Iris pigment epithelial cell (primary cell): ENCODE results near the gene ELAC1.
"Not testable (repeated sequence)": the region's sequence is repeated elsewhere in the genome, so short reads cannot be mapped to it uniquely, and the experiment has no call there.

Experiments
- DNase-seq: peaks from one replicate; pipeline ENCODE4 v3.0.0-alpha.2; 2011; ENCODE audit warnings: low read depth

ELAC1 gene, protein sequence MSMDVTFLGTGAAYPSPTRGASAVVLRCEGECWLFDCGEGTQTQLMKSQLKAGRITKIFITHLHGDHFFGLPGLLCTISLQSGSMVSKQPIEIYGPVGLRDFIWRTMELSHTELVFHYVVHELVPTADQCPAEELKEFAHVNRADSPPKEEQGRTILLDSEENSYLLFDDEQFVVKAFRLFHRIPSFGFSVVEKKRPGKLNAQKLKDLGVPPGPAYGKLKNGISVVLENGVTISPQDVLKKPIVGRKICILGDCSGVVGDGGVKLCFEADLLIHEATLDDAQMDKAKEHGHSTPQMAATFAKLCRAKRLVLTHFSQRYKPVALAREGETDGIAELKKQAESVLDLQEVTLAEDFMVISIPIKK

DNA sequence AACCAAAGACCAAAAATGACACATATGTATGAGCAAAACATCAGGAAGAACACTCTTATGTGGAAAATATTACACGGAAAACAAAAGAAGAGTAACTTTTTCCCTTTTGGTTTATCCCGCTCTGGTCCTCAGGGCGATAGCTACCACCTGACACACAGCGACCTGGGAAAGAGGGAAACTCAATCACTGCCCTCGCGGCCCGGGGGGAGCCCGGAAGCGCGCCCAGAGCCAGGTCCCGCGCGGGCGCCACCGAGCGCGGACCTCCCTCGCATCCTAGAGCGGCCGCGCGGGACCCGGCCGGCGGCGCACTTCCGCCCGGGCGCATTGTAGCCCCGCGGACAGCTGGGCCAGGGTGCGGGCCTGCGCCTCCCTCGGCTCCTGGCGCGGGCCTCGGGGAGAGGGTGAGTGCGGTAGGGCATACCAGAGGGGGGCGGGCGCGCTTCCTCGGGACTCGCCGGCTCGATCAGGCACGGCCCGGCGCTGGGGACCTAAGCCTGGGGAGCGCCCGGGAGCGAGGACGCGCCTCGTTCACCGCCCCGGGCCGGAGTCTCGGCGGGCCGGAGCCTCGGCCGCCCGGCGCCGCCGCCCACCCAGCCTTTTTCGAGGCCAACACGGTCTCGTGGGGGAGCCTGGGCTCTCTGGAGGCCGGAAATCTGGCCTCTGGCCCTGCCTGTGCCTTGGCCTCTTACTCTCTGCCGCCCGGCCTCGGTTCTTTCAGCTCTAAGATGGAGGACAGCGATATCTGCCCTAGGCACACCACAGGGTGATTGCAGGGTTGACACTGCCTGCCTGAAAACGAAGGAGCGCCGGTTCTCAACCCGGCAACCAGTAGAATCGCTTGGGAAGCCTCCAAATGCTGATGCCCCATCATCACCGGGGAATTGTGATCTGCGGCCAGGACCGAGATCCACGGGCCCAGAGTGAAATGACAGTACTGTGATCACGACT is at the start of gene ELAC1:
TSS of gene ELAC1 (plus strand) at position 327 of the 948 bp plus-strand sequence. CDS start 6,365 bp downstream, outside the sequence.
- peak; percentile 80 for DNase-seq

DNA sequence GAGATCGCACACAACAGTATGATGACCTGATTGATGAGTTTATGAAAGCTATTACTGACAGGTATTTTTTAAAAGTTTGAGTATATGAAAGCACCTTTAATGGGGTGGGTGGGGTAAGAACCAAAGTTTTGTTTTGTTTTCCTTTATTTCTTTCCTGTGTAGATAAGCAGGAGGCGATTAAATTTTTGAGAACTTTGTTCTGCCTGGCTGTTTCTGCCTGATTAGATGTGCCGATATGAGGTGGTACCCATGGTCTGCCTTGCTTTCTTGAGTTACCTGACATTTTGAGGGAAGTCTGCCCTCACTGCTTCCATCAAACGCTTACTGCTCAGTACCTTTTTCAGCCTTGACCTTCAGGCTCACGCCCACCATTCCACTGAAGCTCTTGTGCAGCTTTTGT is 49.7 kb upstream of the ELAC1 start:
- DNase-seq, result no peak

DNA sequence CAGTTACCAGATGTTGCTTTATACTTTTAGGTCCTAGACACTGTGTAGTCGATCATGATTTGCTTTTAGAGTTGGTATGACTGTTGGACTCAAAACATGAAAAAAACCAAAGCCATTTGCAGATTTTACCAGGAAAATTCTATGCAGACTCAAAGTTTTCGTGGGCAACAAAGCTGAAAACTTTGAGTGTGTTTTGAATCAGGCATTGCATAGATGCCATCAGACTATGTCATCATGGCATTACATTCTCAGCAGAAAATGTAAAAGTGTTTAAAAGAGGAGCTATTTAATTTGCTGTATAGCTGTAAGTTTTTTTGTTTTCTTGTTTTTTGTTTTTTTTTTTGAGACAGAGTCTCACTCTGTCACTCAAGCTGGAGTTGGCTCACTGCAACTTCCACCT is 43.5 kb upstream of the ELAC1 start:
- peak; percentile 45 for DNase-seq

DNA sequence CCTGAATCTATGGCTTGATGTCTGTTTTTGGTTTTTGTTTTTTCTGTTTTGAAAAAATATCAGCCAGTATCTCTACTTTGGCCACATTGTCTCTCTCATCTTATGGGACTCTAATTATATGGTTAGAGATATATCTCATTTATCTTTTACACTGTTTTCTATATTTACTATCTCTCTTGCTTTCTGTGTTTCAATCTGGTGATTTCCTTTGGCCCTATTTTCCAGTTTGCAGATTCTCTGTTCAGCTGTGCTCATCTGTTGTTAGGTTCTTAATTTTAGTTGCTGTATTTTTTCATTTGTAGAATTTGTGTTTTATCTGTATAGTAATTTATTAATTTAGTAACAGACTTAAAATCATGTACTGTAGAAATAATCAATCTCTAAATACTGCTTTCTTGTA is 41.3 kb upstream of the ELAC1 start:
- DNase-seq, result no peak

DNA sequence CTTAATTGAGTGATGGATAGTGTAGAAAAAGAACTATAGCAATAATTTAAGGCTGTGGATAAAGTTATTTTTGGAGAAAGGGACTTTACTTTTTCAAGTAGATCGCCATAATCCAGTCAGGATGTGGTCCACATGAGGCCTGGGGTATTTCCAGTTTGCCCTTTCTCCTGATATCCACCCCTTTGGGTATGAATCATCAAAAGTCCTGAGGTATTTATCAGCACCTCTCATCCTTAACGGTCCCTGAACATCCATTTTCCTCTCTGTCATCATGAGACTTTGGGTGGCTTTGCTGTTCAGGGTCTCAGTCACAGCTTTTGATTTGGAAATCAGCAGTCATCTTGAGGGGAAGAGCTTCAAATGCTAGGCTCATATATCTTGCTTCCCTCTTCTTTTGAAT is 39.3 kb upstream of the ELAC1 start:
- DNase-seq, result peak; percentile 48

DNA sequence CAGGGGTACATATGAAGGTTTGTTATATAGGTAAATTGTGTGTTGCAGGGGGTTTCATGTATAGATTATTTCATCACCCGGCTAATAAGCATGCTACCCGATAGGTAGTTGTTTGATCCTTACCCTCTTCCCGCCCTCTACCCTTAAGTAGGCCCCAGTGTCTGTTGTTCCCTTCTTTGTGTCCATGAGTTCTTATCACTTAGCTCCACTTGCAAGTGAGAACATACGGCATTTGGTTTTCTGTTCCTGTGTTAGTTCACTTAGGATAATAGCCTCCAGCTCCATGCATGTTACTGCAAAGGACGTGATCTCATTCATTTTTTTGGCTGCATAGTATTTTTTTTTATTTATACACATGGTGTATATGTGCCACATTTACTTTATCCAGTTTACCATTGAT is 34.2 kb upstream of the ELAC1 start:
- DNase-seq, result no peak

DNA sequence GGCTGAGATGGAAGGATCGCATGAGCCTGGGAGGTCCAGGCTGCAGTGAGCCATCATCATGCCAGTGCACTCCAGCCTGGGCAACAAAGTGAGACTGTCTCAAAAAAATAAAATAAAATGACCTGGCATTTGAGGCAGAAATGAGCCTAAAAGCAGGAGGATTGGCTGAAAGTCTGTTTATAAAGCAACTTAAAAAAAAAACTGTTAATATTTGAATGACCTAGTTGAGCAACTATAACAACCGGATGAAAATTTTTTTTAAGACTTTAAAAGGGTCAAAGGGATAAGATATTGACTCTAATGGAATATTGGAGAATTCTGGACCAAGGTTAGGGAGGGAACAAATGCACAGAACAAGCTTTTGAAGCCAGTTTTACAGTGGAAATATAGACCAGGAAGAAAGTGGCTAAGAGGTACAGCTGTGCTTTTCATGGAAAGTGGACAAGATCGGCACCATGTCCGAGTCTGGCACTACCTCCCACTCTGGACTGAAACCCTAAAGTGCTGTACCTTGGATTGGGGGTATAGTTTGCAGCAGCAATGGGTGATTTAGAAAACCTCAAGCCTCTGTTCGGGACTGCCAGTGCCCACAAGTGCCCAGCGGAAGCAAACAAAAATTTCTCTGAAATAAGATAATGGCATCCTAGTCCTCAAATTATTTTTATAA is 33.2 kb upstream of the ELAC1 start:
- no peak for DNase-seq

DNA sequence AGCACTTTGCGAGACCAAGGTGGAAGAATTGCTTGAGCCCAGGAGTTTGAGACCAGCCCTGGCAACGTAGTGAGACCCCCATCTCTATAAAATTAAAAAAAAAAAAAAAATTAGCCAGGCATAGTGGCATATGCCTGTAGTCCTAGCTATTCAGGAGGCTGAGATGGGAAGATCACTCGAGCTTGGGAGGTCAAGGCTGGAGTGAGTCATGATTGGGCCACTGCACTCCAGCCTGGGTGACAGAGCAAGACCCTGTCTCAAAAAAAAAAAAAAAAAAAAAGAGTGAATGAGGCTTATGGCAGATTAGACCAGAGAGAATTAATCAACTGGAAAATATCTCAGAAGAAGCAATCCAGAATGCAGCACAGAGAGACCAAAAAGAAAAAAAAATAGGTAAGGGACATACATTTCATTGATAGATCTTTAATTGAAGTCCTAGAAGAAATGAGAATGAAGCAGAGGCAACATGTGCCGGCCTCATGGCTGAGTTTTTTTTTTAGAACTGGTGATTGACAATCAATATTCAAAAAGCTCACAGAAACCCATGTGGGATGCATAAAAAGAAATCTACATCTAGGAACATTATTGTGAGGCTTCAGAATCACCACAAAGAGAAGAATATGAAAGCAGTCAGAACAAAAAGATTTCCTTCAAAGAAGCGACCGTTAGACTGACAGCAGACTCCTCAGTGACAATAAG is 32.2 kb upstream of the ELAC1 start:
- no peak for DNase-seq

DNA sequence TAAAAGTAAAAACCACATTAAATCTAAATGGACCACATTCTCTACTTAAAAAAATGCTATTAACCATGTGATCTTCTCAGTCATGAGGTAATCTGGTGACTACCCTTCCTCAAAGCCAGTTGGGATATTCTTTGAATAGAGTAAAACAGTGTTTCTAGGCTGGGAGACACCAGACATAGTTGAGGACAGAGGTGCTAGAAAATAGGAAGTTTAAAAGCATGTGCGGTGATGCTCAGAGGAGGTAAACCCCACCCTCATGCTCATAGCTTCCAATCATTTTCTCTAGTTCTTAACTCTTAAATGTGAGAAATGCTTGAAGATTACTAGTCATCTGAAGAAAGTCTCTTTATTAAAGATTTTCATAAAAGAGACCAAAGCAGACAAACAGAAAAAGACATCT is 30.7 kb upstream of the ELAC1 start:
- DNase-seq, result no peak

DNA sequence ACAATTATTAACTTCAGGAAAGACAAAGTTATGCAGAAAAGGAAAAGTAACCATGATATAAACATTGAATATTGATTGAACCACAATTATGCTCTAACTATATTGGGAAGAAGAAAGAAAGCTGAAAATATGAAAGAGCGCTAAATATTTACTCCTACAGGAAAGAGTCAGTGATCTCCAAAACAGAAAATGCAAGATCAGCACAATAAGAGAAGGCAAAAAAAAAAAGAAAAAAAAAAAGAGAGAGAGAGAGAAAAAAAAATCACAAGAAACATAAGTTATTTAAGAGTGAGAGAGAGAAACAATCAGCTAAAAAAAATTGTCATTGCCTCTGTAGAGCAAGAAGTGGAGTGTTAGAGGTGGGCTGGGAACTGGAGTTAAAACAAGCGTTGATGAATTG is 28.9 kb upstream of the ELAC1 start:
- DNase-seq, result no peak

DNA sequence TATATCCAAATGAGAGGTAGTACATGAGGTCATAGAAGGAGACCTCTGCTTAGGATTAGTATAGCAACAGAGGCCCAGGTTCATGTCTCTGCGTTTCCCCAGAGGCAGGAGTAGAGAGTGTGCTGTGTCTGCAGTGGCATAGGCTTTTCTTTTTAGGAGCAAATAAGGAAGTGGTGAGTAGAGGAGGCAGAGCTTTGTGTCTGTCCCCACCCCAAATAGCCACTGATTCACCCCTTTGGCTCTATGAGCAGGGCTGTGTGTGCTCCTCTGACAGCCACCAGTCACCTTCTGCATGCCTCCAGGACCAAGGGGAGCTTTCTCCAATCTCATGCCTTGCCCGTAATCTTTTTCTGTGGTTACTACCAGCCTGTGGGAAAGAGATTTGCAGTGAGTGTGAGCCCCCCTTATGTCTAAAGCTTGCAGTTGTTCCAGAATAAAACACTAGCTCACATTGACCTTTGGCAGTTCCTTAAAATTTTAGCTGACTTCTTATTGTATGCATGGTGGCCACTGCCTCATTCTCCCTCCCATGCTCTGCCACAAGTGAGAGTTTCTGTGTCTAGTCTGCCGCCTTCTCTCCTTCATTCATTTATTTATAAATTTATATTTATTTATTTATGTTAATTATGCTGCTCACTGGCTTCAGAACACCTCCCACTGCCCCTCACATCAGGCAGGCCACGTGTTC is 23.5 kb upstream of the ELAC1 start:
- no peak for DNase-seq

DNA sequence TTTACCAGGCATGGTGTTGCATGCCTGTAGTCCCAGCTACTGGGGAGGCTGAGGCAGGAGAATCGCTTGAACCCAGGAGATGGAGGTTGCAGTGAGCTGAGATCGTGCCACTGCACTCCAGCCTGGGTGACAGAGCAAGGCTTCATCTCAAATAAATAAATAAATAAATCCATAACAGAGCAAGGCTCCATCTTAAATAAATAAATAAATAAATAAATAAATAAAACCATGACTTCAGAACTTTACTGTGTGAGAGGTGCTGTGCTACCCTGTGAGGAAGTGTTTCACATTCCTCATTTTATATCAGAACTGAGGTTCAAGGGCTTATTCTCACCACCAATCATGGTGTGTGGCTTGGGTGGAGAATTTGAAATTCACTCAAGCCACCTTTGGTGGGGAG is 21.9 kb upstream of the ELAC1 start:
- not testable (repeated sequence) for DNase-seq

DNA sequence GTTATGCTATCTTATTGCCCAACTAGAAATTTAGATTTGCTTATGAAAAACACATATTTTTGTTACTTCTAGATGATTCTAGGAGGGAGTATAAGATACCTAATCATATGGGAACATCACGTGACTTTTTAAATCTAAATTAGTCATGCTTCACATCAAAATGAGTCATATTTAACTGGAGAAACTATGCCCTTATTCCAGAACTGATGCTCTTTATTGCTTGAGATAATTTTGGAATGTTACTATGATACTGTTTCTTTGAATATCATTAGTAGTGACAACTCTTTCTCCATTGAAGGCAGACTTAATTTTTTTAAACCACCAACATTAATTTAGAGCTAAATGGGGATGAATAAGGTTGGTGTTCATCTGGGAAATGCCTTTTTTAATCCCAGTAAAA is 19.9 kb upstream of the ELAC1 start:
- peak; percentile 40 for DNase-seq

DNA sequence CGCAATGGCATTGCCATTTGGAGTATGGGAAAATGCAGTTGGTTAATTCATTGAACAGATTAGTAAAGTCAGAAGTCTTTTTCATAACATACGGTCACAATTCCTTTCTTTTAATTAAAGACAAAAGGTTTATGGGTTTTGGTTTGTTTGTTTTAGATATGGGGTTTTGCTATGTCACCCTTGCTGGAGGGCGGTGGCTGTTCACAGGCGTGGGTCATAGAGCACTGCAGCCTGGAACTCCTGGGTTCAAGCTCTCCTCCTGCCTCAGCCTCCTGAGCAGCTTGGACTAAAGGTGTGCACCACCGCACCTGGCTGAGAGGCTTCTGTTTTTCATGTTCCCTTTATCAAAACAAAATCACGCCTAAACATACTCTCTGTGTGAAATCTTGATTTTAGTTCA is 18.7 kb upstream of the ELAC1 start:
- DNase-seq, result no peak

DNA sequence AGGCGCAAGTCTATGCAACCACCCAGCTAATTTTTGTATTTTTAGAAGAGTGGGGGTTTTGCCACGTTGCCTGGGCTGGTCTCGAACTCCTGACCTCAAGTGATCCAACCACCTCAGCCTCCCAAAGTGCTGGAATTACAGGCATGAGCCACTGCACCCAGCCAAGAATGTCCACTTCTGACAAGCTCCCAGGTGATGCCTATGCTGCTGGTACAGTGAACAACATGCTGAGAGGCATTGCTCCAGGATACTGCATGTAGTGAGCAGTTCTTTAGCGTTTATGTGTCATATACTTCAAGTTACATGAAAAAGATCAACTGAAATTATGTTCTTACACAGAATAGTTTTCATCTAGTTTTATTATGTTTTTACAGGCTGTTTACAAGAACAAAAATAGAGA is 17.2 kb upstream of the ELAC1 start:
- DNase-seq, result no peak

DNA sequence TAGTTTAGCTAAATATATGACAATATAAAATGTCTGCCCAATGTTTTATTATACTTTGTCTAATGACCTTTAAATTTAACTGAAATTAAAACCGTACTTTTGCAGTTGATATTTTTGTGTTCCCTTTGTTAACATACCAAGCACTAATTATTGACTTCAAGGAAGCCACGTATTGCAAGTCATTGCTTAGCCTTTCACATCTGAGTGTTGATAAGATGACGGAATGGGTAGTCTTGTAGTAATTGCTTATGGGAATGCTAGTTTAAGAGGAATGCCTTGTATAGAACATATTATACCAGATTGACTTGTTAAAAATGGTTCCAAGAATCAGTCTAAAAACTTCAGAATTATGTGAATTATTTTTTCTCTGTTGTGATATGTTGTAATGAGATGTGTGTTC is 14.0 kb upstream of the ELAC1 start:
- DNase-seq, result no peak

DNA sequence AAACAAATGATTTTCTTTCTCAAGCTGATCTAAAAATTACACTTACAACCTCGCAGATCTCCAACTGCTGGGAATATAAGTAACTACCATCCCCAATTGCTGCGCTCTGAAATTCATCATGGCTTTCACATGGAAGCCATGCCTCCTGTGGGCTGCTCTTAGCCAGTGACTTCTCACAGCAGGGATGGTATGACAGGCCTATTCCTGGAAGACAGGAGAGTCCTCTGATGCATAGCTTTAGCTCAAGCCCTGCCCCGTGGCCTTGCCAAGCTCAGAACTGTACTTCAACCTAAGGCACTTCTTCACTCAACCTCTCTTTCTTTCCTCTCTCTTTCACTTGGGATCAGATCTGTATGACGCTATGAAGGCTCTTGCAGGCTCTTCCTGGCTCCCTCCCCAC is 12.6 kb upstream of the ELAC1 start:
- no peak for DNase-seq

DNA sequence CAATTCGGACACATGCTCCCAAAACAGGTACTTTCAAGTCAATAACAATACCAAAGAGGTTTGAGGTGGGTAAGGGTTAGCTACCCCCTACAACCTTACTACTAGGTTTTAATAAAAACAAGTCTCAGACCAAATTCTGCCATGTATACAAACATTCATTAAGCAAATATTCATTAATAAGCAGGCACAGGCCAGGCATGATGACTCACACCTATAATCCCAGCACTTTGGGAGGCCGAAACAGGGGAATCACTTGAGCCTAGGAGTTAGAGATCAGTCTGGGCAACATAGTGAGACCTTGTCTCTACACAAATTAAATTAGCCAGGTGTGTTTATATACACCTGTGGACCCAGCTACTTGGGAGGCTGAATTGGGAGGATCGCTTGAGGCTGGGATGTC is 11.7 kb upstream of the ELAC1 start:
- DNase-seq, result no peak

DNA sequence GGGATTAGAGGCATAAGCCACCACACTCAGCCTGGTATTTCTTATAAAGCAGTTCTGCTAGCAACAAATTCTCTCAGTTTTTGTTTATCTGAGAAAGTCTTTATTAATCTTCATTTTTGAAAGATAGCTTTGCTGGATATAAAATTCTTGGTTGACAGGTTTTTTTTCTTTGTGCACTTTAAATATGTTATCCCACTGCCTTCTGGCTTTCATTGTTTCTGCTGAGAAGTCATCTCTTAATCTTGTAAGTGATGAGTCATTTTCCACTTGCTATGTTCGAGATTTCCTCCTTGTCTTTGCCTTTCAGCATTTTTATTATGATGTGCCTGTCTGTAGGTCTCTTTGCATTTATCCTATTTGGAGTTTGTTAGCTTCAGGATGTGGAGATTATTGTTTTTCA is 5.9 kb upstream of the ELAC1 start:
- no peak for DNase-seq

DNA sequence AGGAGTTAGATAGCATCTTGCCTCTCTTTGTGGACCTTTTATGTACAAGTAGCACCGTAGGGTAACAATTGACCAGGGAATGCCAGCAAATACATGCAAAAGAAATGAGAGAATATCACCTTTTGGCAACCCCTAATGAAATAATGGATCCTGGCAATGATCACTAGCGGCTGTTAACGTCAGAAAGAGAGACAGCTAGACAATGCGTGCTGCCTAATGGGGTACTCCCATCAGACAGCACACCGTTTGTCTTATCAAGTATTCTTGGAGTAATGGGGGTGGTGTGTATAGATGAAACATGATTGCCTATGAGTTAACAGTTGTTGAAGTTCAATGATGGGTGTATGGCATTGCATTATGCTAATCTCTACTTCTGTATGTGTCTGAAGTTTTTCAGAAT is 1.6 kb downstream of the ELAC1 start:
- DNase-seq, result no peak

DNA sequence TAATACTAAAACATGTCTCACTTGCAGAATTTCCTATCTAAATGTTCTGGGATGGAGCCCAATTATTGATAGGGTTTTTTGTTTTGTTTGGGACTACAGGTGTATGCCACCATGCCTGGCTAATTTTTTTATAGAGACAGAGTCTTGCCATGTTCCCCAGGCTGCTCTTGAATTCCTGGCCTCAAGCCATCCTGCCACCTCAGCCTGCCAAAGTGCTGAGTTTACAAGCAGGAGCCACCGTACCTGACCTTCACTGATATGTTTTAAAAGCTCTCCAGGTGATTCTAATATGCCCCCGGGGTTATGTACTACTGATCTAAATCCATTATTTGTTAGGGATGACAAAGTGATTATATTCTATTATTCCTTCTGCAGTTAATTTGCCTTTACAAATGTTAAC is 2.2 kb downstream of the ELAC1 start:
- no peak for DNase-seq

DNA sequence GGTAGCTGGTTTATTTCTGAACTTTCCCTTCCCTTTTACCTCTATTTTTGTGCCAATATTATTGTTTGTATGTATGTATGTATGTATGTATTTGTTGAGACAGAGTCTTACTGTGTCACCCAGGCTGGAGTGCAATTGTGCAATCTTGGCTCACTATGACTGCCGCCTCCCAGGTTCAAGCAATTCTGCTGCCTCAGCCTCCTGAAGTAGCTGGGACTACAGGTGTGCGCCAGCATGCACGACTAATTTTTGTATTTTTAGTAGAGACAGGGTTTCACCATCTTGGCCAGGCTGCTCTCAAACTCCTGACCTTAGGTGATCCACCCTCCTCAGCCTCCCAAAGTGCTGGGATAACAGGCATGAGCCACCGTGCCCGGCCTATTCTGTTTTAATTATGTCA is 4.6 kb downstream of the ELAC1 start:
- not testable (repeated sequence) for DNase-seq
